Liver (tissue), 9 donors: ENCODE data around the gene RBBP4. TPM values are rescaled to one million over a fixed set of nuclear protein-coding genes. Genes with fewer than 3 reads are reported as not detected.

ENCODE experiments used
- DNase-seq: peaks from one replicate; pipeline ENCODE4 v3.0.0-alpha.2; 2017; ENCODE audit warnings: low spot score
- H3K27ac ChIP-seq, 2 donors: one replicate each; pipeline ENCODE4 v1.7.0; 2013; ENCODE audit warnings: inconsistent platforms in 2 of 2, low read length in 2 of 2, control low read depth in 1 of 2, low read depth in 1 of 2, mild to moderate bottlenecking in 1 of 2
- H3K27me3 ChIP-seq, 4 donors: one replicate each; pipeline versions ENCODE4 v1.6.1 to v1.7.0; 2013; ENCODE audit warnings: low read length in 3 of 4, inconsistent platforms in 1 of 4, mild to moderate bottlenecking in 1 of 4, moderate library complexity in 1 of 4; ENCODE audit not compliant: control insufficient read depth in 4 of 4, insufficient read depth in 4 of 4
- H3K36me3 ChIP-seq, 4 donors: one replicate each; pipeline versions ENCODE4 v1.6.1 to v1.7.0; 2013; ENCODE audit warnings: low read length in 3 of 4, mild to moderate bottlenecking in 3 of 4, low read depth in 1 of 4, moderate library complexity in 1 of 4; ENCODE audit not compliant: control insufficient read depth in 4 of 4, insufficient read depth in 3 of 4
- H3K4me1 ChIP-seq, 4 donors: one replicate each; pipeline versions ENCODE4 v1.6.1 to v1.7.0; 2013; ENCODE audit warnings: low read length in 3 of 4, mild to moderate bottlenecking in 3 of 4, moderate library complexity in 1 of 4; ENCODE audit not compliant: control insufficient read depth in 4 of 4, insufficient read depth in 4 of 4
- H3K4me3 ChIP-seq, 3 donors: one replicate each; pipeline versions ENCODE4 v1.6.1 to v1.7.0; 2013; ENCODE audit warnings: low read length in 3 of 3, control low read depth in 1 of 3, low read depth in 1 of 3, mild to moderate bottlenecking in 1 of 3
- H3K9ac ChIP-seq, 2 donors: one replicate each; pipeline ENCODE4 v1.7.0; 2013; ENCODE audit warnings: low read length in 2 of 2, mild to moderate bottlenecking in 2 of 2, moderate library complexity in 2 of 2, control low read depth in 1 of 2, low read depth in 1 of 2
- H3K9me3 ChIP-seq, 4 donors: one replicate each; pipeline versions ENCODE4 v1.6.1 to v1.7.0; 2013; ENCODE audit warnings: low read length in 3 of 4; ENCODE audit not compliant: control insufficient read depth in 4 of 4
- CTCF ChIP-seq: fragments of 150-350 bp; IDR thresholded peaks from 2 replicates; pipeline ENCODE4 v1.5.1; 2017; ENCODE audit warnings: improper control_type of control experiment, low read depth, low read length; ENCODE audit not compliant: missing input control
- EGR1 ChIP-seq, 2 donors: IDR thresholded peaks; 2 replicates each; pipeline ENCODE4 v1.6.1; 2016 to 2018; ENCODE audit warnings: antibody characterized with exemption in 2 of 2, low read depth in 2 of 2
- FOXA1 ChIP-seq: IDR thresholded peaks from 2 replicates; pipeline ENCODE4 v1.6.1; 2016; ENCODE audit warnings: antibody characterized with exemption
- GABPA ChIP-seq, 2 donors: IDR thresholded peaks in 1 of 2; conservative IDR thresholded peaks in 1 of 2; 2 replicates each; pipeline ENCODE4 v1.6.1; 2016; ENCODE audit warnings: antibody characterized with exemption in 2 of 2, mild to moderate bottlenecking in 1 of 2, moderate library complexity in 1 of 2
- HNF4A ChIP-seq, 2 donors: conservative IDR thresholded peaks; 2 replicates each; pipeline ENCODE4 v1.6.1; 2016; ENCODE audit warnings: antibody characterized with exemption in 2 of 2, mild to moderate bottlenecking in 2 of 2
- HNF4G ChIP-seq: IDR thresholded peaks from 2 replicates; pipeline ENCODE4 v1.6.1; 2016; ENCODE audit warnings: antibody characterized with exemption
- JUND ChIP-seq, 2 donors: IDR thresholded peaks; 2 replicates each; pipeline ENCODE4 v1.6.1; 2016; ENCODE audit warnings: antibody characterized with exemption in 2 of 2
- NR2F2 ChIP-seq: IDR thresholded peaks from 2 replicates; pipeline ENCODE4 v1.6.1; 2016; ENCODE audit warnings: antibody characterized with exemption
- RAD21 ChIP-seq, 2 donors: IDR thresholded peaks; 2 replicates each; pipeline ENCODE4 v1.6.1; 2016; ENCODE audit warnings: antibody characterized with exemption in 2 of 2, mild to moderate bottlenecking in 2 of 2
- REST ChIP-seq: IDR thresholded peaks from 2 replicates; pipeline ENCODE4 v1.6.1; 2016; ENCODE audit warnings: antibody characterized with exemption, mild to moderate bottlenecking
- RXRA ChIP-seq, 2 donors: IDR thresholded peaks; 2 replicates each; pipeline ENCODE4 v1.6.1; 2017 to 2018; ENCODE audit warnings: antibody characterized with exemption in 2 of 2, mild to moderate bottlenecking in 1 of 2
- SP1 ChIP-seq: IDR thresholded peaks from 2 replicates; pipeline ENCODE4 v1.6.1; 2018; ENCODE audit warnings: antibody characterized with exemption, mild to moderate bottlenecking
- TAF1 ChIP-seq: conservative IDR thresholded peaks from 2 replicates; pipeline ENCODE4 v1.6.1; 2016; ENCODE audit warnings: antibody characterized with exemption, mild to moderate bottlenecking
- YY1 ChIP-seq: IDR thresholded peaks from 2 replicates; pipeline ENCODE4 v1.6.1; 2016; ENCODE audit warnings: antibody characterized with exemption, mild to moderate bottlenecking
- ZBTB33 ChIP-seq: IDR thresholded peaks from 2 replicates; pipeline ENCODE4 v1.6.1; 2016; ENCODE audit warnings: antibody characterized with exemption
- WGBS: extraction: QIAGEN DNeasy Blood & Tissue Kit; methylation state at CpG from one replicate; pipeline ENCODE4 v1.1.7; 2013; 5-methylcytosine and 5-hydroxymethylcytosine counted together
- polyA plus RNA-seq, 2 donors: library from polyadenylated mRNA; stranded (reverse) in 1 of 2; unstranded in 1 of 2; fragments of 200-250 nt in 1 of 2; fragments of >200 nt in 1 of 2; fragmentation: Nextera tagmentation in 1 of 2; extraction: Ambion mirVana in 1 of 2; gene quantifications; one replicate each; pipeline versions ENCODE4 v1.2.1 to v1.2.3, GENCODE V29; 2013 to 2015
- total RNA-seq, 2 donors: library from RNA; depleted of rRNA; stranded (reverse); fragments of >200 nt; gene quantifications; one replicate each; pipeline ENCODE4 v1.2.3, GENCODE V29; 2014
- TF ChIP-seq, protein P1 (sequence below): IDR thresholded peaks from 2 replicates; pipeline ENCODE4 v1.6.1; 2016; ENCODE audit warnings: antibody characterized with exemption
- TF ChIP-seq, protein P2 (sequence below): IDR thresholded peaks from 2 replicates; pipeline ENCODE4 v1.6.1; 2016; ENCODE audit warnings: antibody characterized with exemption
- donor health status: healthy.
- donor health status: healthy.
- donor health status: healthy.
- donor health status: healthy.
- donor health status: healthy.

Gene RBBP4
- total and polyA plus RNA-seq, 4 donors: 35.3 to 93.1 (median 49.0) TPM

- TF ChIP-seq ZBTB33 (no peak), JUND (IDR thresholded peaks at IDR 0.05) (no peak), RAD21 (IDR thresholded peaks at IDR 0.05) (no peak), CTCF (no peak), EGR1 (IDR thresholded peaks at IDR 0.05; ENCODE audit: low read depth in 2 of 2) (no peak), RXRA (IDR thresholded peaks at IDR 0.05) (no peak), NR2F2 (no peak), TAF1 (no peak), HNF4A (conservative IDR thresholded peaks at IDR 0.05) (no peak), SP1 (no peak)
- TF ChIP-seq, protein P1, sequence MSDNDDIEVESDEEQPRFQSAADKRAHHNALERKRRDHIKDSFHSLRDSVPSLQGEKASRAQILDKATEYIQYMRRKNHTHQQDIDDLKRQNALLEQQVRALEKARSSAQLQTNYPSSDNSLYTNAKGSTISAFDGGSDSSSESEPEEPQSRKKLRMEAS: no peak
- TF ChIP-seq, protein P2, sequence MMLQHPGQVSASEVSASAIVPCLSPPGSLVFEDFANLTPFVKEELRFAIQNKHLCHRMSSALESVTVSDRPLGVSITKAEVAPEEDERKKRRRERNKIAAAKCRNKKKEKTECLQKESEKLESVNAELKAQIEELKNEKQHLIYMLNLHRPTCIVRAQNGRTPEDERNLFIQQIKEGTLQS: no peak
- no peak for DNase-seq
- no peak overlapping the region for H3K9ac ChIP-seq
Observed at GRCh38 chr1:32701951-32702598, 51.1 kb downstream of the RBBP4 start.

GRCh38 chr1:32702599-32703478 is 51.8 kb downstream of the RBBP4 start, which contains the start of gene SYNC:
SYNC (minus strand) TSS chr1:32702770; CDS start chr1:32702660, 110 bp downstream.
- peaks cover 0 to 11% (median 2%) of the 10 kb centered on the region in 4 donors for H3K4me1 ChIP-seq
- H3K9ac ChIP-seq: no peak within 1 kb of the TSS
- TF ChIP-seq HNF4G (no peak), SP1 (no peak), GABPA (IDR thresholded peaks at IDR 0.05 in 1 of 2, conservative IDR thresholded peaks at IDR 0.05 in 1 of 2) (no peak), REST (no peak), RAD21 (IDR thresholded peaks at IDR 0.05) (no peak), EGR1 (IDR thresholded peaks at IDR 0.05; ENCODE audit: low read depth in 2 of 2) (no peak), FOXA1 (no peak), YY1 (no peak), TAF1 (no peak), HNF4A (conservative IDR thresholded peaks at IDR 0.05) (no peak), NR2F2 (no peak)
- TF ChIP-seq, protein P2: no peak
- TF ChIP-seq, protein P1: no peak
- no peak within 1 kb of the TSS for H3K27ac ChIP-seq
- peak within 1 kb of the TSS in 1 of 3 donors; percentile 58 for H3K4me3 ChIP-seq
- no peaks in the 10 kb centered on the region for H3K36me3 ChIP-seq
- H3K27me3 ChIP-seq: no peaks in the 10 kb centered on the region
- DNase-seq: peak; percentile 58
- H3K9me3 ChIP-seq: no peaks in the 10 kb centered on the region
- 4% methylated on average over 70 of the region's 70 CpGs for WGBS

More at GRCh38 chr1:32701951-32702598, 51.1 kb downstream of the RBBP4 start:
- H3K36me3 ChIP-seq: no peaks in the 10 kb centered on the region
- WGBS: 21% methylated on average over 27 of the region's 27 CpGs
- no peak overlapping the region for H3K27ac ChIP-seq
- no peaks in the 10 kb centered on the region for H3K27me3 ChIP-seq
- peaks cover 0 to 11% (median 2%) of the 10 kb centered on the region in 4 donors for H3K4me1 ChIP-seq
- peak overlapping the region in 1 of 3 donors; percentile 58 for H3K4me3 ChIP-seq
- H3K9me3 ChIP-seq: no peaks in the 10 kb centered on the region
